ENCODE measurements around the gene IL24.

Gene IL24

GRCh38 chr1:206878456-206878855 lies 18.8 kb upstream of the IL24 start:
- no peak for DNase-seq (ENCODE audit: low spot score)

GRCh38 chr1:206880314-206880713 lies 16.9 kb upstream of the IL24 start:
- DNase-seq (ENCODE audit: low spot score): no peak

- DNase-seq (ENCODE audit: low spot score): no peak
These were observed 14.7 kb upstream of the IL24 start for GRCh38 chr1:206882555-206882954.

- no peak for DNase-seq (ENCODE audit: low spot score)
These were observed 14.1 kb upstream of the IL24 start for GRCh38 chr1:206883160-206883559.

GRCh38 chr1:206883876-206884275 lies 13.4 kb upstream of the IL24 start:
- no peak for DNase-seq (ENCODE audit: low spot score)

GRCh38 chr1:206885341-206886060 lies 11.7 kb upstream of the IL24 start:
- no peak for DNase-seq (ENCODE audit: low spot score)

- DNase-seq (ENCODE audit: low spot score): no peak
These were observed 10.4 kb upstream of the IL24 start for GRCh38 chr1:206886831-206887230.

- no peak for DNase-seq (ENCODE audit: low spot score)
These were observed 9.5 kb upstream of the IL24 start for GRCh38 chr1:206887701-206888100.

GRCh38 chr1:206890125-206891060 lies 6.8 kb upstream of the IL24 start:
- no peak for DNase-seq (ENCODE audit: low spot score)

GRCh38 chr1:206891412-206891811 lies 5.8 kb upstream of the IL24 start:
- no peak for DNase-seq (ENCODE audit: low spot score)

- DNase-seq (ENCODE audit: low spot score): no peak
These were observed 4.8 kb upstream of the IL24 start for GRCh38 chr1:206892351-206892984.

GRCh38 chr1:206893380-206893779 lies 3.9 kb upstream of the IL24 start:
- DNase-seq (ENCODE audit: low spot score): no peak

GRCh38 chr1:206895325-206895724 lies 1.9 kb upstream of the IL24 start:
- no peak for DNase-seq (ENCODE audit: low spot score)

GRCh38 chr1:206895837-206896242 lies 1.4 kb upstream of the IL24 start:
- no peak for DNase-seq (ENCODE audit: low spot score)

GRCh38 chr1:206896261-206896660 lies 982 bp upstream of the IL24 start:
- DNase-seq (ENCODE audit: low spot score): no peak

- DNase-seq (ENCODE audit: low spot score): no peak
These were observed 1.1 kb downstream of the IL24 start for GRCh38 chr1:206898089-206898914.

GRCh38 chr1:206898915-206899431 lies 1.7 kb downstream of the IL24 start:
- no peak for DNase-seq (ENCODE audit: low spot score)

GRCh38 chr1:206899717-206900116 lies 2.5 kb downstream of the IL24 start:
- DNase-seq (ENCODE audit: low spot score): no peak

GRCh38 chr1:206900149-206900548 lies 2.9 kb downstream of the IL24 start:
- no peak for DNase-seq (ENCODE audit: low spot score)

- no peak for DNase-seq (ENCODE audit: low spot score)
These were observed 4.7 kb downstream of the IL24 start for GRCh38 chr1:206901944-206902343.

- DNase-seq (ENCODE audit: low spot score): no peak
These were observed 5.5 kb downstream of the IL24 start for GRCh38 chr1:206902702-206903101.
